EL (cell line): ENCODE measurements around the gene NDOR1.

Experiments used
- DNase-seq: peaks from one replicate; pipeline ENCODE4 v3.0.0-alpha.2; 2016

NDOR1 gene

DNA sequence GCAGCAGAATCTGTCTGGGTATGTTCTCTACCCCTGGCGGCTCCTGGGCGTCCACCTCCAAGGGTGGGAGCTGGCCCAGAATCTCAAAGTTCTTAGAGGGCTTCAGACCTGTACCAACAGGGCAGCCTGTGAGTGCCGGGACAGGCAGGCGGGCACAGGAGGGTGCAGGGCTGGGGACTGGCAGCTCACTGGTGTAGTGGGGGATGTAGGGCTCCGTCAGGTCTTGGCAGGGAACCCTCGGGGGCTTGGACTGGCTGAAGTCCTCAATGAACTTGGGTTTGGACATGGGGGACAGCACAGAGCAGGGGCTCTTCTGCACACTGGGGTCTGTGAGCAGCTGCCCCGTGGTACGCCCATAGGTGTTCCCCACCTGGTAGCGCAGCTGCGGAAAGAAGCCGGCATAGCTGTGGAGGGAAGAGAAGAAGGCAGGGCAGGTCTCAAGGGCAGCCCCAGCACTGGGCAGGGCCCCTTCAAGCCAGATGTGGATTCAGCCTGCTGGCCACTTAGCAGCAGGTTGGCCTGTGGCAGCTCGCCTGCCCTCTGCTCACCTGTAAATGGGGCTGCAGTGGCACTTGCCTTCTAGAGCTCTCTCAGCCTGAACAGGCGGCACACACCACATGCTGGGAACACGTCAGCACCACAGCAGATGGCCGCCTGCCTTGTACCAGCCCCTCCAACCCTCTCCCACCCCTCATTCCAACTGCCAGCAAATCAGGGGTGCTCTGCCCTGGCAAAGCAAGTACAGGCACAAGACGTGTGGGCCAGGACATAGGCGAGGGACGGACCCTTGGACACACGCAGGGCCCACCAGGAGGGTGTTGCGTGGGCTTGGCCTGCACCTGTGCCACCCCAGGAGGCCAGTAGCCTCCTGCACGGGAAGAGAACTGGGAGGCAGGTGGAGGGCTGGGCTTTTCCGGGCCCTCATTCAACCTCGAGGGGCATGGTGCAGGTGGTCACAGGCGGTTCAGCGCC lies 40.2 kb downstream of the NDOR1 start:
- DNase-seq, result no peak

DNA sequence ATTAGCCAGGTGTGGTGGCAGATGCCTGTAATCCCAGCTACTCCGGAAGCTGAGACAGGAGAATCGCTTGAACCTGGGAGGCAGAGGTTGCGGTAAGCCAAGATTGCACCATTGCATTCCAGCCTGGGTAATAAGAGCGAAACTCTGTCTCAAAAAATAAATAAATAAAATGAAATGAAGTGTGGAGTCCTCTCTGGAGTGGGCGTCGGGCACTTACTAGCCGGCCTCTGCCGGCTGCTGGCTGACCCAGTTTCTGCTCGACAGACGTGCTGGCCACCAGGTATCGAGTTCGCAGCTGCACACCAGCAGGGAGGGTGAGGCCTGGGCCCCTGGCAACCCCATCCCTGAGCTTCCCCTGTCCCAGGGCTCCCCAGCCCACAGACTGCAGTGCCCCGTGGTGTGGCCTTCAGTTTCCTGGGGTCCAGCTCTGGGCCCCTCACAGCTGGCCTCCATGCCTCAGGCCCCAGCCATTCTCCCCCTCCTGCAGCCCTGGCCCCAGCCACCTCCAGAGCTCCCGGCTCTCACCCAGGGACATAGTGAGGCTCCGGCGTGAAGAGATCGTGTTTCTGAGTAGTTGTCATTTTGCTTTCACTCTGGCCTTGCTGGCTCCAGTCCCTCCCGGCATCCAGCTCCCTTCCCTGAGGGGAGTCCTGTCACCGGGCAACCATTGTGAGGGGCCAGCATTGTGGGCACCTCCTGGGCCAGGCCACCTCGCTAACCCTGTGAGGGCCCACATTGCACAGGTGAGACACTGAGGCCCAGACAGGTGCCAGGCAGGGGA lies 41.8 kb downstream of the NDOR1 start:
- DNase-seq, result no peak

DNA sequence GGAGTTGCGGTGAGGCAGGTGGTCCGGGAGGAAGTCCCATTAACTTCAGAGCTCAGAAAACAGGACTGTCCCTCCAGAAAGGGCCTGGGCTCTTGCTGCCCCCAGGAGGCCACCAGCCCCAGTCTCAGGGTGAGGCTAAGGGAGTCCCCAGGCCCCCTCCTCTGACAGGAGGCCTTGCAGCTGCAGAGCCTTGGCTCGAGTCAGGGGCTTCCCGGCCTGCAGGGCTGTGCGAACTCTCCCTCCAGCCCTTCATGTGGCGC lies 42.3 kb downstream of the NDOR1 start:
- DNase-seq, result no peak

DNA sequence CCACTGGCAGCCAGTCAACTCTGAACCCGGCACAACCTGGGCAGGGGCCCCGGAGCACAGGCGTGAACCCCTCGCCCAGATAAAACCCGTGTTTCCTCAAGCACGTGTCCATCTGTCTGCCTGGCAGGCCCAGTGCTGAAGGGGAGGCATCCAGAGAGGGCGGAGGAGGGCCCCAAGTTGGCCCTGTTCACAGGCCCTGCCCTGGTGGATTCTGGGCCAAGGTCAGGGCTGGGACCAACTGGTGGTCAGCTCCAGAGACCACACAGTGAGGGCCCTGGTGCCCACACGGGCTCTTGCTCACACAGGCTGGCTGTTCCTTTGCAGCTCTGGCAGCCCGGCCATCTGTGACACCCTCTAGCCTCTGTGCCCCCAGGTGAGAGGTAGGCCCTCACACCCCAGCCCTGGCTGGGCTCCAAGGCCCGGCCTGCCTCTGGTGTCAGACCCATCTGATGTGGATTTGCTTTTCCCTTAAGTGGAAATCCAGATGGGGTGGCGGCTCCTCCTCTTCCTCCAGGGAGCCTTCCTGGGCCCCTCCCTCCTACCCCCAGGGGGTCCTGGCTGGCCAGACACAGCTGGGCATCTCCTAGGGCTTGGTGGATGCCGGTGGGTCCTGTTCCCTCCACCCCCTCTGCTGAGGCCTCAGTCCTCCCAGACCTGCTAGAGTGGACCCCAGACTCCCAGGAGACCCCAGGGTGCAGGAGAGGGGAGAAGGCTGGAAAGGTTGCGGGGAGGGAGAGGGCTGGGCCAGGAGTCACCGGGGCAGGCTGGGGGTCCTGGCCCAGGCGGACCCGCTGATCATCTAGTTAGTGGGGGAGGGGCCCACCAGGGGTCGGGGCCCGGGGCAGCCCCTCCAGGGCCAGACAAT lies 45.1 kb downstream of the NDOR1 start:
- no peak for DNase-seq

DNA sequence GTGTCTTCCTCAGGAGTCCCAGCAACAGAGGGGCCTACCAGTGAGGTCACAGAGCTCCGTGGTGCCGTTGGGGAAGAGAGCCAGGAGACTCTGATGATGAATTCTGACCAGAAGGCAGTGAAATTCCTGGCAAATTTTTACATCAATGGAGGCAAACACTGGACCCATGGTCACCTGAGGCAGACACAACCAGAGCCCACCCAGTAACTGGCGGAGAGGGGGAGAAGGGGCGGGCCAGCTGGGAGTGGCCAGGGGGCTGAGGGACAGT lies 45.6 kb downstream of the NDOR1 start, which contains the start of gene STPG3:
Gene STPG3 (plus strand): TSS at position 93 of the 268 bp plus-strand sequence. CDS start 1 bp downstream, at position 94.
- no peak for DNase-seq

DNA sequence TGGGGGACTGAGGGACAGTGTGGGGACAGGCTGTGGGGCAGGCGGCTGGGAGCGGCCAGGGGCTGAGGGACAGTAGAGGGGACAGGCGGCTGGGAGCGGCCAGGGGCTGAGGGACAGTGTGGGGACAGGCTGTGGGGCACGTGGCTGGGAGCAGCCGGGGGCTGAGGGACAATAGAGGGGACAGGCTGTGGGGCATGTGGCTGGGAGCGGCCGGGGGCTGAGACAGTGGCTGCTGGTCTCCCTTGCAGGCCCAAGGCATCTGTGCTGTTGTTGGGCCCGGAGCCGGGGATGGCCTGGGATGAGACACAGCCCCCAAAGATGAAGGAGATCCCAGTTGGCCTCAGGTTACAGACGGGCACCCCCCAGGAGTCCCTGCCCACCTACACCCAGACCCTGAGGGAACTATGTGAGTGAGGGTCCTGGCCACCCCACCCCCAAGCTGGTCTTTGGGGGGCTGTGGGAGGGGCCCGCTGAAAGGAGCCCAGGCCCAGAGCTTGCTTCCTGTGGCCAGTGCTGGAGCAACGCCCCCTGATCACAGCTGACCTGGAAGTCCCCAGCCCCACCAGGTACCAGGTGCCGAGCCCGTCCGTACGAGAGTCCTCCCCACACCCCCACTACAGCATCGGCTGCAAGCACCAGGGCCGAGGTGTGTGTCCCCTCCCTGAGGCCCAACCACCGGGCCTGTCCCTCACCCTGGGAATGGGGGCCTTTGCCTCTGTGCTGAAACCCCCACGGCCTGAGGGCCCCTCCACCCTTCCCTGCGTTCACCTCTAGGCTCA lies 46.2 kb downstream of the NDOR1 start:
- DNase-seq, result no peak

DNA sequence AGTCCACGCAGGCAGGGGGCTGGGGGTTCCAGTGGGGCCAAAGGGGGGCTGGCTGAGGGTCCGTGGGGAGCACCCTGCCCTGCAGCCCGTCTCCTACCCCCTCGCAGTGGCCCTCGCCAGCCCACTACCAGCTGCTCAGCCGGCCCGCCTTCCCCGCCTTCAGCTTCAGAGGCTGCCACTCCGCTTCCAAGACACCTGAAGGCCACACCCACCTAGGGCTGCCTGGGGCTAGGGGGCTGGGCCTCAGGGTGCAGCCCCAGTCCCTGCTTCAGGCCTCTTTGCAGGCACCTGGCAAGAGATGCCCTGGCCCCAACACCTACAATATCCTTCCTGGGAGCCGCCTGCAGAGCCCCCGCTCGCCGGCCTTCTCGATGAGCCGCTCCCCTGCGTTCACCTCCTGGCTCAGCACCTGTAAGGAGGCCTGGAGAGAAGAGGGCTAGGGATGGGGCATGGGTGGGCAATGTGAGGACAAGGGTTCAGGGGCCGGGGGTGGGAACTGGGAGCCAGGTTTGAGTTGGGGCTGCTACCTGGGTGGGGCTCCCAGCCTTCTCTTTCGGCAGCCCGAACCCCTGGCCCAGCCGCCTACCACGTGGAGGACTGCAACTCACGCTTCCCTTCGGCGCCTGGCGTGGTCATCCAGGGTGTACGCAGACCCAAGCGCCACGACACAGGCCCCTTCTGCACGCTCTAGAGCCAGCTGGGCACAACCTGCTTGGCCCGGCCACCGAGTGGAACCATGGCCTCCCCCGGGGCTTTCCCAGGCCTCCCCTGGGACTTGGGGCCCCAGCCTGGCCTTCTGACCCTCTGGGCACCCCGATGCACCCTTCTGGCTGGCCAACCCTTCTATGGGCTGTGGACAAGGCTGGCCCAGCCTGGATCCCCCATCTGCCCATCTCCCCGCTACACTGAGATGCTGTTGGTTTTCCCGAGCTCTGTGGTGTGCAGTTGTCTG lies 47.3 kb downstream of the NDOR1 start:
- DNase-seq, result no peak

DNA sequence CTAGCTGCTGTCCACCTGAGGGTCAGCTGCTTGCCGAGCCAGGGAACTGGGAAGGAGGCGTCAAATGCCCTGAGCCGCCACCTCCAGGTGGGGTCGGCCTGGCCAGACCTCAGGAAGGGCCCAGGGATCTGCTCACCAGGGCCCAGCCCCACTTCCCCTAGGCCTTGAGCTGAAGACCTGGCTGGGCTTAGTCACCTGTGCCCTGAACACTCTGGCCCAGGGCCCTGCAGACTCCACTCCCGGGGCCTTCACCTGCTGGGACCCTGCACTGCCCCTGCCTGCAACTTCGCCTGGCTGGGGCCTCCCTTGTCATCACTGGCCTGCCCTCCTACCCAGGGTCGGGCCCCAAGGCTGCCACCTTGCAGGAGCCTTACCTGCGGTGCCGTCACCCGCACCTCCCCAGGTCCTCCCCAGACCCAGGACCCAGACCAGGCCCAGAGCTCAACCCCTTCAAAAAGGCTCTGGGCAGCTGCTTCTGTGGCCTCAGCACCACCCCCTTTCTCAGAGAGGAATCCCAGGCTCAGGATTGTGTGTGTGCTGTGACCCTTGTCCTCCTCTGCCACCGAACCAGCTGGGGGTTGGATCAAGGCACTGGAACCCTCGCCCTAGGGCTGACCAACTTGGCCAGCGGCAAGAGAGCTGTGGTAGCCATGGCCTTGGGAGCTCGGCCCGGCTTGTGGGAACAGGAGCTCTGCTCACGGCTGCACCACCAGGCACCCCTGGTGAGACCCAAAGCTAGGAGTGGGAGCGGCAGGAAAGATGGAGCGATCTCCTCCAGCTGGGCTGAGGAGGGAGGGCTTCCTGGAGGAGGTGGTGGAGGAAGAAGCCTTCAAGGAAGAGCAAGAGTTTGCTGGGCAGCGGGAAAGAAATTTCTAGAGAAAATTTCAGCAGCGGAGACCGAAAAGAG lies 48.5 kb downstream of the NDOR1 start:
- DNase-seq, result no peak

DNA sequence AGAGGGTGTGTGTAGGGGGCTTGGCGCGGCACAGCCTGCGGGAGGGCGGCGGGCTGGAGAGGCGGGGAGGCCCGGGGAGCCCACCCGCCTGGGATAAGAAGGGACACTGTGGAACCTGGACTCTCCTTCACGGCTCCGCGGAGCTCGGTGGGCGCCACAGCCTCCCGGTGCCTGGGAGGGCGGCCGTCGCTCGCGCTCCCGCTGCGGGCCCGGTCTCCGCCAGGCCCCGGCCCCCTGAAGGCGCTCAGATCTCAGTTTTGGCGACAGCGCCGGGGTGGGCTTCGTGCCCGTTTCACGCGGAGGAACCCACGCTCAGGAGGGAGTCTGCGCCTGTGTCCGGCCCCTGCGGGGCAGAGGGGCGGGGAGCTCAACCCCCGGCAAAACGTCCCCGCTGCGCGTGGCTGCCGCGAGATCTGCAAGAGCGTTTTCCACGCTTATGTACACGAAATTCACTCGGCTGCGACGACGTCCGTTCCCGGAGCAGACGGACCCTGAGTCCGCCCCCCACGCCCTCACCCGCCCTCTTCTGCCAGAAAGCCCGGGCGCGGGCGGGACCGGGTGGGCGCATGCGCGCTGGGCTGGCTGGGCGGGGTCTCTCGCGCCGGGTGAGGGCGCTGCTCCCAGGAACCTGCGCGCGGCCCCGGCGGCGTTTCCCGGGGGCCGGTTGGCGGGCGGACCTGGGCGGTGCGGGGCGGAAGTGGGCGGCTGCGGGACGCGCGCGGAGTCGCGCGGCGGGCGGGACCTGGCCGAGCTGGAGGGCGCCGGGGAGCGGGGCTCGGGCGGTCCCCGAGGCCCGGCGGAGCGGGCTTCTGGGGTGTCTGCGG lies 49.3 kb downstream of the NDOR1 start, which contains the start of gene NELFB:
Gene NELFB (plus strand): TSS at position 704 of the 824 bp plus-strand sequence.
- DNase-seq, result peak; percentile 86

DNA sequence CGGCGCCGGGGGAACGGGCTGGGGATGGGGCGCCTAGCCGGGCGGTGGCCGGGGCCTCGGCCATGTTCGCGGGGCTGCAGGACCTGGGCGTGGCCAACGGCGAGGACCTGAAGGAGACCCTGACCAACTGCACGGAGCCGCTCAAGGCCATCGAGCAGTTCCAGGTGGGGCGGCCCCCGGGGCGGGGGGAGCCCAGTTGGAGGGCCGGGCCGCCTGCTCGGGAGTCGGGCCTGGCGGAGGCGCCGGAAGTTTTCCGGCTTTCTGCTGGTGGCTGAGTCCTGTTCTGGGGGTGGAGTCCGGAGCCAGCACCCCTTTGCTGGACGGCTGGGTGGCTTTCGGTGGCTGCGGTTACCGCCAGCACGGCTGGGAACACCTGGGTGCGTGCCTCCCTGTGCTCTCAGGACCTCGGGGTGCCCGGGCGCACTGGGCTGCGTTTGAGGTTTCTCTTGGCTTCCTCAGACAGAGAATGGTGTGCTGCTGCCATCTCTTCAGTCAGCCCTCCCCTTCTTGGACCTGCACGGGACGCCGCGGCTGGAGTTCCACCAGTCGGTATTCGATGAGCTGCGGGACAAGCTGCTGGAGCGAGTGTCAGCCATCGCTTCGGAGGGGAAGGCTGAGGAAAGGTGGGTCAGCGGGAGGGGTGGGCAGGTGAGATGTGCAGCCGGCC lies 50.1 kb downstream of the NDOR1 start:
- peak; percentile 51 for DNase-seq

DNA sequence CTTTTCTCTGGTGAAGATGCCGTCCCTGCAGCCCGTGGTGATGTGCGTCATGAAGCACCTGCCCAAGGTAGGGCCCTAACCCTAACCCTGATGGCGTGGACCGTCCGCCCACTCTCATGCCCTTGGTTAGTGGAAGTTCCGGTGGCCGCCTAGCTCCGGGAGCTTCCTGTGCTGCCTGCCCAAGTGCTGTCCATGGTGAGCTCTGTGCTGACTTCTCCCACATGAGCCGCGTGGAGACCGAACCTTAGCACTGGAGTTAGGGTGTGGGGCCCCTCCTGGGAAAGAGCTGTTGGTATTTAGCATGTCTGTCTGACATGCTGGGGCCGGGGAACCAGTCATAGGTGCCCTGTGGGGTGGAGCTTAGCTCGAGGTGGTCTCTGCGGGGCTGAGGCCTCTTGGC lies 50.9 kb downstream of the NDOR1 start:
- no peak for DNase-seq

DNA sequence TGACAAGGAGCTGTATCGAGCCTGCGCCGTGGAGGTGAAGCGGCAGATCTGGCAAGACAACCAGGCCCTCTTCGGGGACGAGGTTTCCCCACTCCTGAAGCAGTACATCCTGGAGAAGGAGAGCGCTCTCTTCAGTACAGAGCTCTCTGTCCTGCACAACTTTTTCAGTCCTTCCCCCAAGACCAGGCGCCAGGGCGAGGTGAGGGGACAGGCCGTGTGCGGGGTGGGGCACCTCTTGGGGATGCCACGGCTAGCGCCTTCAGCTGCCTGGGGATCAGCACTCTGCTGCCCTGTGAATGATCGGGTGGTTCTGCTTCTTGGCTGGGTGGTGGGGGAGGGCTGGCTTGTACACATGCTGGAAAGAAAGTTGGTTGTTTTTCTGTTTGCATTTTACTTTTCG lies 51.4 kb downstream of the NDOR1 start:
- no peak for DNase-seq

DNA sequence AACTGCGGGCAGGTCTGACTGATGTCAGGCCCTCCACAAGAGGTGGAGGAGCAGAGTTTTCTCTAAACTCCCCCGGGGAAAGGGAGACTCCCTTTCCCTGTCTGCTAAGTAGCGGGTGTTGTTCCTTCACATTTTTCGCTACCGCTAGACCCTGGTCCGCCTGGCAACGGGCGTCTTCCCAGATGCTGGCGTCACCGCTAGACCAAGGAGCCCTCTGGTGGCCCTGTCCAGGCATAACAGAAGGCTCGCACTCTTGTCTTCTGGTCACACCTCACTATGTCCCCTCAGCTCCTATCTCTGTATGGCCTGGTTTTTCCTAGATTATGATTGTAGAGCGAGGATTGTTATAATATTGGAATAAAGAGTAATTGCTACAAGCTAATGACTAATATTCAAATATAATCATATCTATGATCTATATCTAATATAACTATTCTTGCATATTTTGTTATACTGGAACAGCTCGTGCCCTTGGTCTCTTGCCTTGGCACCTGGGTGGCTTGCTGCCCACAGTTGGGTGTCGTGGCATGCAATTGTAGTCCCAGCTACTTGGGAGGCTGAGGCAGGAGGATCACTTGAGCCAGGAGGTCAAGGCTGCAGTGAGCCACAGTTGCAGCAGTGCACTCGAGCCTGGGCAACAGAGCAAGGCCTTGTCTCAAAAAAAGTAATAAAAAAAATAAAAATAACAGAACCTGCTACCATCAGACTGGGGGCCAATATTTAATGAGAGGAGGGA lies 56.8 kb downstream of the NDOR1 start:
- peak; percentile 41 for DNase-seq

DNA sequence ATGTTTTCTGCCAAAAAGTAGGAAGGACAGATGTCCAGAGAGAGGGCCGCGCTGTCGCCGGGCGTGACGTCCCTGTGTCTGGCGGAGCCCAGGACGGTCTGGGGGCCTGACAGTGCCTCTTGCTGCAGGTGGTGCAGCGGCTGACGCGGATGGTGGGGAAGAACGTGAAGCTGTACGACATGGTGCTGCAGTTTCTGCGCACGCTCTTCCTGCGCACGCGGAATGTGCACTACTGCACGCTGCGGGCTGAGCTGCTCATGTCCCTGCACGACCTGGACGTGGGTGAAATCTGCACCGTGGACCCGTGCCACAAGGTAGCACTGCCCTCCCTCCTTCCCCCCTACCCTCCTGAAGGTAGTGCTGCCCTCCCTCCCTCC lies 57.4 kb downstream of the NDOR1 start:
- DNase-seq, result no peak

DNA sequence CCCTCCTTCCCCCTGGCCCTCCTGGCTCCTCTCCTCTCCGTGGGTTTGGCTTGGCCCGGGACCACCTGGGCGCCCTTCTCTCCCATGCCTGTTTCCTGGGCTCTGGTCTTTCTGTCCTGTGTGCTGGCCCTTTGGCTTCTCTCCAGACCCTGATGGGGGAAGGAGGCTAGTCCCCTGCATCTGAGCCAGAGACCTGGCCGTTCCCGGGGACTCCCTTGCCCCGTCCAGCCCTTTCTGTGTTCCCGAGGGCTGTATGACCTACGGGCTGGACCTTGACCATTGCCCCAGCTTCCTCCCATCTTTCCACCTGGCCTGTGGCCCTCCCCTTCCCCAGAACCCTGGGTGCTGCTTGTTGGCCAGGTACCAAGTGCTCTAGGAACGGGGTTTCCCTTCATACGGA lies 58.0 kb downstream of the NDOR1 start:
- DNase-seq, result no peak

DNA sequence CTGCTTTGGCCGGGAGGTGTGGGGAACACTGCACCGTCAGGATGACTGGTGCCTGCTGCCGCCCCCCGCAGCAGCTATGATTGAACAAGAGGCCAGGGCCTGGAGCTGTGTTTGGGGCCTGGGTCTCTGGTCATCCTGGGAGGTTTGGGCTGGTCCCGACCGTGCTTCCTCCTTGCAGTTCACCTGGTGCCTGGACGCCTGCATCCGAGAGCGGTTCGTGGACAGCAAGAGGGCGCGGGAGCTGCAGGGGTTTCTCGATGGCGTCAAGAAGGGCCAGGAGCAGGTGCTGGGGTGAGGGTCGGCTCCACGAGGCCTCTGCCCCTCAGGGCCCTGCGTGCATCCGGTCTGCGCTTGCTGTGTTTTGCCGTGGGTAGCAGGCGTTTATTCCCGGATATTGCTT lies 58.6 kb downstream of the NDOR1 start:
- DNase-seq, result no peak

DNA sequence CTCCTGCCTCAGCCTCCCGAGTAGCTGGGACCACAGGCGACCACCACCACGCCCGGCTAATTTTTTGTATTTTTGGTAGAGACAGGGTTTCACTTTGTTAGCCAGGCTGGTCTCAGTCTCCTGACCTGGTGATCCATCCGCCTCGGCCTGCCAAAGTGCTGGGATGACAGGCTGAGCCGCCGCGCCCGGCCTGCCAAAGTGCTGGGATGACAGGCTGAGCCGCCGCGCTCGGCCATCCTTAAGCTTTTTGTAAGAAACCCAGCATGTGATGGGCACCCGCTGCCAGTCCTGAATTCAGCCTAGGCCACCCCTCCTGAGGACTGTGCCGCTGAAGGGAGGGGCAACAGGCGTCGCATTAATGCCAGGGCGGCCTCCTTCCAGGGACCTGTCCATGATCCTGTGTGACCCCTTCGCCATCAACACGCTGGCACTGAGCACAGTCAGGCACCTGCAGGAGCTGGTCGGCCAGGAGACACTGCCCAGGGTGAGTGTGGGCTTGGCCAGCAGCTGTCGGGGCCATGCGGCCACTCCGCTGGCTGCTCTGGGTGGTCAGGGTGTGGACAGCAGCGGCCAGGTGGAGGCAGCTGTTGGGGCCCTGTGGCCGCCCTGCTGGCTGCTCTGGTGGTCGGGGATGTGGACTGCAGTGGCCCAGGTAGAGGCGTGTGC lies 60.1 kb downstream of the NDOR1 start:
- DNase-seq, result no peak

DNA sequence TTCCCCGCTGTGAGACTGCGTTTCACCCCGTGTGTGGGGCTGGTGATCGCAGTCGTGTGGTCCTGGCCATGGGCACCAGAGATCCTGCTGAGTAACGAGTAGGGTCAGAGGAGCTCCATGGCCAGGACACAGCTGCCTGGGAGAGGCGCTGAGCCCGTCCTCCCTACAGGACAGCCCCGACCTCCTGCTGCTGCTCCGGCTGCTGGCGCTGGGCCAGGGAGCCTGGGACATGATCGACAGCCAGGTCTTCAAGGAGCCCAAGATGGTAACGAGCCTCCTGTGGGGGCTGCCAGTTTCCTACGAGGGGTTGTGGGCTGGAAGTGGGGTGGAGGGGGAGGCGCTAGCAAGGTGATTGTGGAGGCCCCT lies 60.6 kb downstream of the NDOR1 start:
- DNase-seq, result no peak
